Caco-2 (cell line): ENCODE measurements around the gene ZNF579. TPM values are rescaled to one million over a fixed set of nuclear protein-coding genes. Genes with fewer than 3 reads are reported as not detected.

Experiments
- BruUV-seq: library from RNA; stranded (reverse); fragments of 400-500 nt; replicated peaks from 2 replicates; lab custom pipeline; 2021; lab: Mats Ljungman, UMichigan
- CTCF ChIA-PET: fragments of 300-600 bp; sonication (Branson Sonifier 250); formaldehyde crosslinking; loops from one replicate; lab custom pipeline; 2022; ENCODE audit warnings: antibody characterized with exemption; lab: Charles Lee
- POLR2A ChIA-PET: fragments of 300-600 bp; sonication (Branson Sonifier 250); formaldehyde crosslinking; loops from one replicate; lab custom pipeline; 2022; ENCODE audit warnings: antibody characterized with exemption; lab: Charles Lee
- DNase-seq, 2 experiments: peaks; one replicate each; pipeline versions ENCODE4 v3.0.0 to v3.0.0-alpha.2; 2020 to 2022
- H3K27me3 ChIP-seq: replicated peaks from 2 replicates; pipeline ENCODE4 v1.6.0; 2011; ENCODE audit warnings: low read length; ENCODE audit not compliant: control insufficient read depth, insufficient read depth
- H3K36me3 ChIP-seq: 2 replicates; pipeline ENCODE4 v1.5.1; 2011; ENCODE audit warnings: low read length; ENCODE audit not compliant: control insufficient read depth, insufficient read depth
- H3K4me1 ChIP-seq: fragments of 250-450 bp; sonication (Bioruptor Pico); 2 replicates; pipeline ENCODE4 v1.5.1; 2020; ENCODE audit warnings: mild to moderate bottlenecking
- H3K4me3 ChIP-seq: 2 replicates; pipeline ENCODE4 v1.5.1; 2011; ENCODE audit warnings: low read depth, mild to moderate bottlenecking, control low read depth, low read length
- H3K9me3 ChIP-seq: fragments of 250-450 bp; sonication (Bioruptor Pico); 2 replicates; pipeline ENCODE4 v1.5.1; 2020; ENCODE audit warnings: mild to moderate bottlenecking, moderate library complexity
- H3K27ac Mint-ChIP-seq: one replicate; pipeline ENCODE4 v1.8.0; 2022; ENCODE audit warnings: mixed read lengths; ENCODE audit not compliant: unreplicated experiment
- H3K27me3 Mint-ChIP-seq: one replicate; pipeline ENCODE4 v1.8.0; 2022; ENCODE audit warnings: mixed read lengths; ENCODE audit not compliant: insufficient read depth, unreplicated experiment
- H3K36me3 Mint-ChIP-seq: one replicate; pipeline ENCODE4 v1.8.0; 2022; ENCODE audit warnings: mild to moderate bottlenecking, mixed read lengths; ENCODE audit not compliant: insufficient read depth, unreplicated experiment
- H3K4me1 Mint-ChIP-seq: one replicate; pipeline ENCODE4 v1.8.0; 2022; ENCODE audit warnings: low read depth, mixed read lengths; ENCODE audit not compliant: unreplicated experiment
- H3K4me3 Mint-ChIP-seq: one replicate; pipeline ENCODE4 v1.8.0; 2022; ENCODE audit warnings: mild to moderate bottlenecking, moderate library complexity, mixed read lengths; ENCODE audit not compliant: unreplicated experiment
- H3K9me3 Mint-ChIP-seq: one replicate; pipeline ENCODE4 v1.8.0; 2022; ENCODE audit warnings: mixed read lengths; ENCODE audit not compliant: unreplicated experiment
- CTCF ChIP-seq, 2 experiments: fragments of 200-600 bp in 1 of 2; IDR thresholded peaks; 1 replicate in 1 of 2; 2 replicates in 1 of 2; pipeline versions ENCODE4 v1.5.1 to v1.8.0; 2011 to 2022; ENCODE audit warnings: antibody characterized with exemption in 1 of 2, control low read depth in 1 of 2, inconsistent platforms in 1 of 2, low read depth in 1 of 2, low read length in 1 of 2, mild to moderate bottlenecking in 1 of 2, moderate library complexity in 1 of 2; ENCODE audit not compliant: insufficient read depth in 1 of 2, severe bottlenecking in 1 of 2, unreplicated experiment in 1 of 2
- intact Hi-C: fragments of 100-400 bp; cut with micrococcal nuclease; formaldehyde crosslinking; loops from one replicate; pipeline ENCODE4 v1.10.0; 2022; ENCODE audit not compliant: unreplicated experiment
- total RNA-seq: library from RNA; stranded (reverse); gene quantifications from 2 replicates; pipeline ENCODE4 v1.2.3, GENCODE V29; 2022

The ZNF579 gene
- total RNA-seq, 1 experiment from 2014 or later, result 30.4 TPM

- CTCF ChIA-PET, result interaction anchor here (0.6 to 3.1 kb wide), 3 partner anchors 9 to 439 kb away, joined by 4 to 12 read pairs (median 8); partner anchors contain the start of genes FIZ1 and ZNF524
- no TSS peak for BruUV-seq
- peak overlapping the region; percentile 68 for H3K4me3 ChIP-seq
- peaks cover 20% of the 10 kb centered on the region for H3K4me1 Mint-ChIP-seq
- H3K36me3 Mint-ChIP-seq, result peaks cover 48% of the 10 kb centered on the region
- intact Hi-C loops, result loop anchor here (2.0 kb wide), 3 partner anchors 45 to 63 kb away; partner anchors contain the start of gene ZNF784
- peaks cover 19% of the 10 kb centered on the region for H3K4me1 ChIP-seq
- no peaks in the 10 kb centered on the region for H3K27me3 ChIP-seq
- POLR2A ChIA-PET, result interaction anchor here (0.6 kb wide), 1 partner anchor 118 kb away, joined by 5 read pairs; no protein-coding TSS in a partner anchor
- H3K27ac Mint-ChIP-seq, result peak overlapping the region; percentile 46
- peak overlapping the region; percentile 85 for H3K4me3 Mint-ChIP-seq
- no peaks in the 10 kb centered on the region for H3K9me3 ChIP-seq
- no peaks in the 10 kb centered on the region for H3K27me3 Mint-ChIP-seq
- no peaks in the 10 kb centered on the region; the same call in 1 of the 2 replicates for H3K36me3 ChIP-seq
- DNase-seq, result peak in 1 of 2 experiments; percentile 48
- TF ChIP-seq CTCF (IDR thresholded peaks at IDR 0.05; ENCODE audit: insufficient read depth in 1 of 2, low read depth in 1 of 2, low read length in 1 of 2, severe bottlenecking in 1 of 2, unreplicated experiment in 1 of 2), result no peak
- H3K9me3 Mint-ChIP-seq, result no peaks in the 10 kb centered on the region
These were observed 654 bp downstream of the ZNF579 start for GRCh38 chr19:55579766-55580621.

- H3K4me3 Mint-ChIP-seq, result peak overlapping the region; percentile 85
- Histone ChIP-seq H3K4me1 (peaks cover 19% of the 10 kb centered on the region), H3K9me3 (no peaks in the 10 kb centered on the region), H3K36me3 (no peaks in the 10 kb centered on the region; the same call in 1 of the 2 replicates), H3K4me3 (peak overlapping the region; percentile 68), H3K27me3 (no peaks in the 10 kb centered on the region)
- H3K27me3 Mint-ChIP-seq, result no peaks in the 10 kb centered on the region
- DNase-seq, result no peak
- POLR2A ChIA-PET, result no interaction called here
- peaks cover 20% of the 10 kb centered on the region for H3K4me1 Mint-ChIP-seq
- H3K27ac Mint-ChIP-seq, result peak overlapping the region; percentile 46
- peaks cover 50% of the 10 kb centered on the region for H3K36me3 Mint-ChIP-seq
- TSS peak; percentile 28 for BruUV-seq
- CTCF ChIA-PET, result no interaction called here
- no peak for TF ChIP-seq CTCF (IDR thresholded peaks at IDR 0.05; ENCODE audit: insufficient read depth in 1 of 2, low read depth in 1 of 2, low read length in 1 of 2, severe bottlenecking in 1 of 2, unreplicated experiment in 1 of 2)
- intact Hi-C loops, result no loop called here
- H3K9me3 Mint-ChIP-seq, result no peaks in the 10 kb centered on the region
These were observed 1.6 kb downstream of the ZNF579 start for GRCh38 chr19:55578761-55579747.
